CD8-positive, alpha-beta memory T cell (primary cell): ENCODE data around the gene NUDT16L1. TPM values are rescaled to one million over a fixed set of nuclear protein-coding genes. Genes with fewer than 3 reads are reported as not detected.

Experiments used
- CTCF ChIA-PET: fragments of 350-600 bp; sonication (Branson Sonifier 250); formaldehyde crosslinking; loops from one replicate; lab custom pipeline; 2021; ENCODE audit warnings: antibody characterized with exemption; lab: Charles Lee
- POLR2A ChIA-PET: fragments of 350-600 bp; sonication (Branson Sonifier 250); formaldehyde crosslinking; loops from one replicate; lab custom pipeline; 2021; ENCODE audit warnings: antibody characterized with exemption; lab: Charles Lee
- DNase-seq, 5 donors: peaks; one replicate each; pipeline versions ENCODE4 v3.0.0 to v3.0.0-alpha.2; 2020 to 2022; ENCODE audit warnings: mixed read lengths in 1 of 5
- H3K27ac ChIP-seq: one replicate; pipeline ENCODE4 v1.7.0; 2013; ENCODE audit warnings: low read depth, mild to moderate bottlenecking, low read length, moderate library complexity
- H3K27me3 ChIP-seq: 2 replicates; pipeline ENCODE4 v1.7.0; 2013; ENCODE audit warnings: low read length, mild to moderate bottlenecking; ENCODE audit not compliant: insufficient read depth, poor library complexity, severe bottlenecking
- H3K36me3 ChIP-seq: 2 replicates; pipeline ENCODE4 v1.7.0; 2013; ENCODE audit warnings: mild to moderate bottlenecking, low read length, moderate library complexity; ENCODE audit not compliant: insufficient read depth
- H3K4me1 ChIP-seq: 2 replicates; pipeline ENCODE4 v1.7.0; 2013; ENCODE audit warnings: mild to moderate bottlenecking, low read length, moderate library complexity; ENCODE audit not compliant: insufficient read depth
- H3K4me3 ChIP-seq: 2 replicates; pipeline ENCODE4 v1.7.0; 2013; ENCODE audit warnings: mild to moderate bottlenecking, low read length
- H3K9me3 ChIP-seq: 2 replicates; pipeline ENCODE4 v1.7.0; 2013; ENCODE audit warnings: mild to moderate bottlenecking, low read length
- H3K27ac Mint-ChIP-seq, 8 donors: one replicate each; pipeline ENCODE4 v1.8.0; 2020 to 2021; ENCODE audit warnings: mixed read lengths in 8 of 8, mild to moderate bottlenecking in 6 of 8, inconsistent platforms in 3 of 8, moderate library complexity in 3 of 8
- H3K27me3 Mint-ChIP-seq, 2 donors: one replicate each; pipeline ENCODE4 v1.8.0; 2020 to 2021; ENCODE audit warnings: mixed read lengths in 2 of 2, mild to moderate bottlenecking in 1 of 2, moderate library complexity in 1 of 2
- H3K36me3 Mint-ChIP-seq, 3 donors: one replicate each; pipeline ENCODE4 v1.8.0; 2020 to 2021; ENCODE audit warnings: mixed read lengths in 3 of 3, inconsistent platforms in 1 of 3, mild to moderate bottlenecking in 1 of 3
- H3K4me1 Mint-ChIP-seq, 3 donors: one replicate each; pipeline ENCODE4 v1.8.0; 2020 to 2021; ENCODE audit warnings: mixed read lengths in 3 of 3, inconsistent platforms in 1 of 3, mild to moderate bottlenecking in 1 of 3
- H3K4me3 Mint-ChIP-seq, 7 donors: one replicate each; pipeline ENCODE4 v1.8.0; 2020 to 2021; ENCODE audit warnings: mixed read lengths in 7 of 7, mild to moderate bottlenecking in 6 of 7, moderate library complexity in 4 of 7, inconsistent platforms in 2 of 7
- H3K9me3 Mint-ChIP-seq, 5 donors: one replicate each; pipeline ENCODE4 v1.8.0; 2020 to 2022; ENCODE audit warnings: mixed read lengths in 5 of 5, mild to moderate bottlenecking in 3 of 5, moderate library complexity in 2 of 5, inconsistent platforms in 1 of 5
- polyA plus RNA-seq: library from polyadenylated mRNA; unstranded; fragments of 300-500 nt; fragmentation: Illumina TruSeq; gene quantifications from one replicate; pipeline ENCODE4 v1.2.3, GENCODE V29; 2021
- total RNA-seq, 2 experiments: library from RNA; stranded (reverse); gene quantifications; one replicate each; pipeline ENCODE4 v1.2.3, GENCODE V29; 2021

Gene NUDT16L1
- total and polyA plus RNA-seq, 3 experiments from 2014 or later, result 40.6 to 89.2 (median 47.7) TPM

DNA sequence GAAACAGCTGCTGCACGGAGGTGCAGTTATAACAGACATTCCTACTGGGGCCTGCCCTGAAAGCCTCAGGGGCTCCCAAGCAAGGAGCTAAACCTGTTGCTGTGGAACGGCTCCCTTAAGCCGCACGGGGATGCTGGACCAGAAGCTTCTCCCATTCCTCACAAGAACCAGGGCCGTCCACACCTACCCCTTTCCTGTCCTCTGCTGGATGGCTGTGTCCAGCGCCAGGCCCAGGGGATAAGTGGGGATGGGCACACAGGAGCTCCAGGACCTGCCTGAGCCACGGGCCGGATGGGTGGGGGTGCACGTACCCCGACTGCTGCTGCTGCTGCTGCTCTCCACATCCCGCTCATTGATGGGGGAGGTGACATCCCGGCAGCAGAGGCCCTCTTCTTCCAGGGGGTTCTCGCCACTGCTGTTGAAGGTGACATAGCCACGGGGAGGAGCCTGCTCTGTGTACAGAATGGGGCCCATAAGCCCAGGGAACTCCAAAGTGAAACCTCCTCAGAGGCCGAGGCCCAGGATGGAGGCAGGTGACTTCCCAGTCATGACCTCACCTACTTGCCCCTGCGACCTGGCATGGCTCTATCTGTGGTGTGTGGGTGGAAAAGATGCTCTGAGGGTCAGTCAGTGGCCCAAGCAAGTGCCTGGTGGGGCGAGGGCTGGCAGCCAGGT lies 8.6 kb downstream of the NUDT16L1 start:
- no peaks in the 10 kb centered on the region for H3K9me3 ChIP-seq
- H3K27ac ChIP-seq, result no peak overlapping the region
- DNase-seq, result peak in 1 of 5 donors; percentile 27
- H3K36me3 Mint-ChIP-seq, result peaks cover 0 to 68% (median 13%) of the 10 kb centered on the region in 3 donors
- peaks cover 16% of the 10 kb centered on the region for H3K36me3 ChIP-seq
- H3K27me3 Mint-ChIP-seq, result no peaks in the 10 kb centered on the region
- peaks cover 4% of the 10 kb centered on the region for H3K4me1 ChIP-seq
- H3K27ac Mint-ChIP-seq, result peak overlapping the region in 2 of 8 donors; percentile 18 to 32
- no peak overlapping the region for H3K4me3 Mint-ChIP-seq
- H3K4me1 Mint-ChIP-seq, result peaks cover 0 to 14% (median 7%) of the 10 kb centered on the region in 3 donors
- no peaks in the 10 kb centered on the region for H3K27me3 ChIP-seq
- ChIA-PET POLR2A (interaction anchor here (0.6 kb wide), 1 partner anchor 38 kb away, joined by 5 read pairs; no protein-coding TSS in a partner anchor), CTCF (no interaction called here)
- no peaks in the 10 kb centered on the region for H3K9me3 Mint-ChIP-seq
- no peak overlapping the region for H3K4me3 ChIP-seq

DNA sequence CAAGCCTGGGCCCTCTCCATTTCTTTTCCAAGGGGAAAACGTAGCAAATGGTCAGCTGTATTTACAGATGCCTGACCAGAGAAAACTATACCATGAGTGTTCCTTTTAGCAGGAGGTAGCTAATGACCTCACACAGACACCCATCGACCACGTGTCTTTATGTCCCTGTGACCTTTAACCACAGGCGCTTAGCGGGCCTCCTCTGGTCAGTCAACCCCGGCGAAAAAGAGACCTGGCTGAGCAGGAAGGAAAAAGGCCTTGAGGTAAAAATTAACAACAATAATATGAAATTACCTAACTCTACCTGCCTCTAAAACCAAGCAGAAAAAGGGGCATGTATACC lies 9.1 kb downstream of the NUDT16L1 start:
- ChIA-PET CTCF (no interaction called here), POLR2A (no interaction called here)
- Mint-ChIP-seq H3K4me1 (peaks cover 0 to 14% (median 7%) of the 10 kb centered on the region in 3 donors), H3K27me3 (no peaks in the 10 kb centered on the region), H3K36me3 (peaks cover 0 to 67% (median 15%) of the 10 kb centered on the region in 3 donors), H3K27ac (peak overlapping the region in 1 of 8 donors; percentile 18), H3K4me3 (no peak overlapping the region), H3K9me3 (no peaks in the 10 kb centered on the region)
- Histone ChIP-seq H3K36me3 (peaks cover 16% of the 10 kb centered on the region), H3K27ac (no peak overlapping the region), H3K9me3 (no peaks in the 10 kb centered on the region), H3K4me3 (no peak overlapping the region), H3K27me3 (no peaks in the 10 kb centered on the region), H3K4me1 (peaks cover 4% of the 10 kb centered on the region)
- no peak for DNase-seq

DNA sequence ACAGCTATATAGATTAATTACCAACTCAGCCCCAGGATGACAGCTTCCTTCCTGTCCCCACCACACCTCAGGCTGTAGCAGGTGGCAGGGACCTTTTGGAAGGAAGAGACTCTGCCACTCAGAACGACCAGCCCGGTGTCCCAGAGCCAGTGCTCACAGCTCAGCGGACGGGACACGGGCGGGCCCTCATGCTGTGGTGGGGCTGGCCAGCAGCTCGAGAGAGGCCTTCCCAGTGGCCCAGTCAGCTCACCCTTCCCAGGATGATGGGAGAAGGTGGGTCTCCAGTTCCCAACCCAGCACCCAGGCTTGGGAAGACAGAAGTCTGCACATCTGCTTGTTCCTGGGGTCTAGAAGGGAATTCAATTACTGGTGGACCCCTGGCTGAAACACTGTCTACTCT lies 10.5 kb downstream of the NUDT16L1 start:
- H3K36me3 ChIP-seq, result peaks cover 15% of the 10 kb centered on the region
- H3K4me1 ChIP-seq, result peaks cover 4% of the 10 kb centered on the region
- Mint-ChIP-seq H3K4me1 (peaks cover 0 to 14% (median 7%) of the 10 kb centered on the region in 3 donors), H3K36me3 (peaks cover 0 to 67% (median 15%) of the 10 kb centered on the region in 3 donors), H3K27ac (peak overlapping the region in 1 of 8 donors; percentile 47), H3K27me3 (no peaks in the 10 kb centered on the region), H3K4me3 (no peak overlapping the region), H3K9me3 (no peaks in the 10 kb centered on the region)
- no peak overlapping the region for H3K4me3 ChIP-seq
- H3K9me3 ChIP-seq, result no peaks in the 10 kb centered on the region
- CTCF ChIA-PET, result interaction anchor here (0.7 to 1.4 kb wide), 2 partner anchors 9 to 85 kb away, joined by 3 read pairs; no protein-coding TSS in a partner anchor
- no peak overlapping the region for H3K27ac ChIP-seq
- POLR2A ChIA-PET, result no interaction called here
- peak in 1 of 5 donors; percentile 35 for DNase-seq
- H3K27me3 ChIP-seq, result no peaks in the 10 kb centered on the region

DNA sequence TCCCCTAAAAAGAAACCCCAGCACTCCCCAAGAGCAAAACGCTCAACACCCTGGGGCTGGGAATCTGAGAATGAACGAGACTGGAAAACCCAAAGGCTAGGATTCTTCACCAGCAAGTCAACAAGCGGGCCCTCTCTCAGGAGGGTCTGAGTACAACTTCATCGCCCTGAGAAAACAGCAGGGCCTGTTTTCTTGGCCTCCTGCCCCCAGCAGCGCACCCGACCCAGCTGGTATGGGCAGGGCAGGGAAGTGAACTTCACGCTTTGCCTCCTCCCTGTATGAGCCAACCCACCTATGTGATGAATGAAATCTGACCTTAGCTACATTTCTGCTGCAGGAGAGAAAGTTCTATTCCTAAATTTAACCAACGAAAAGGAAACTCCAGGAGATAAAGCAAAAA lies 11.1 kb downstream of the NUDT16L1 start:
- no peak overlapping the region for H3K27ac Mint-ChIP-seq
- POLR2A ChIA-PET, result no interaction called here

DNA sequence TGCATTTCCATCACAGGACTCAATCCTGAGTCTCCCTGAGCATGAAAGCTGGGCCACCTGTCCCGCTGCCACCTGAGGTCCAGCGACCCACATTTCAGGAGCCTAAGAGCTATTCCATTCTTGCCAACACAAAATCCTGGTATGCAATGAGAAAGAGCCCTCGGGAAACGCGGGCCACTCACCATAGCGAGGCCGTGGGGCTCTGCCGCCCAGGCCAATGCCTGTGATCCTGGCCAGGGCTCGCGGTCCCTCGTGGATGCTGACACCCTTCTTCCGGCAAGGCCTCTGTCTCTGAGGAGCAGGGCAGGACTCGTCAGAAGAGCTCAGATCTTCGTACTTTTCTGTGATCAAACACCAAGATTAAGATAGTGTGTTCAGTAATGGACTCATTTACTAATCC lies 11.6 kb downstream of the NUDT16L1 start:
- Histone ChIP-seq H3K4me1 (peaks cover 4% of the 10 kb centered on the region), H3K27ac (no peak overlapping the region), H3K4me3 (no peak overlapping the region), H3K36me3 (peaks cover 6% of the 10 kb centered on the region), H3K27me3 (no peaks in the 10 kb centered on the region), H3K9me3 (no peaks in the 10 kb centered on the region)
- peak overlapping the region in 1 of 8 donors; percentile 67 for H3K27ac Mint-ChIP-seq
- no peaks in the 10 kb centered on the region for H3K27me3 Mint-ChIP-seq
- no peaks in the 10 kb centered on the region for H3K9me3 Mint-ChIP-seq
- ChIA-PET POLR2A (no interaction called here), CTCF (no interaction called here)
- H3K4me1 Mint-ChIP-seq, result peaks cover 0 to 10% (median 2%) of the 10 kb centered on the region in 3 donors
- DNase-seq, result peak in 1 of 5 donors; percentile 15
- H3K36me3 Mint-ChIP-seq, result peaks cover 0 to 63% (median 12%) of the 10 kb centered on the region in 3 donors
- H3K4me3 Mint-ChIP-seq, result no peak overlapping the region

More for the DNA sequence above, 11.1 kb downstream of the NUDT16L1 start:
- H3K4me1 ChIP-seq, result peaks cover 4% of the 10 kb centered on the region
- no peaks in the 10 kb centered on the region for H3K27me3 ChIP-seq
- H3K27ac ChIP-seq, result no peak overlapping the region
- H3K9me3 Mint-ChIP-seq, result no peaks in the 10 kb centered on the region
- H3K4me3 ChIP-seq, result no peak overlapping the region
- DNase-seq, result no peak
- H3K4me1 Mint-ChIP-seq, result peaks cover 0 to 14% (median 6%) of the 10 kb centered on the region in 3 donors
- H3K27me3 Mint-ChIP-seq, result no peaks in the 10 kb centered on the region
- peaks cover 0 to 63% (median 14%) of the 10 kb centered on the region in 3 donors for H3K36me3 Mint-ChIP-seq
- no peak overlapping the region for H3K4me3 Mint-ChIP-seq
- no peaks in the 10 kb centered on the region for H3K9me3 ChIP-seq
- peaks cover 9% of the 10 kb centered on the region for H3K36me3 ChIP-seq
- CTCF ChIA-PET, result interaction anchor here (1.4 kb wide), 1 partner anchor 10 kb away, joined by 3 read pairs; no protein-coding TSS in a partner anchor

DNA sequence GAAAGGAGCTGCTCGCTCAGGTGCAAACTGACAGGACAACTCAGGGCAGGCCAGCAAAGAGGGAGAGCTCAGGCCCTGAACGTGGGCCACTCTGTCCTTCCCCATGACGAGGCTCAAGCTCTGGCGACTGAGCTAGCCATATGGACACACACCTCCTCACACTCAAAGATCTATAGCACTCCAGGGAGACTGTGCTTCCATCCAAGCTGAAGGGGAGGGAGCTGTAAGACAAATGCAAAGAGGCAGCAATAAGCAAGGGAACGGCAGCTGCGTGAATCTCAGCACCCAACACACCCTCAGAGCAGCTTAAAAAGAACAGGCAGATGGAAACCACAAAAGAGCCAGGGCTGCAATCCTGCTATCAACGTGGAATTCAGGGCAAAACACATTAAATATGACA lies 13.5 kb downstream of the NUDT16L1 start:
- peak overlapping the region in 2 of 8 donors; percentile 7 to 72 for H3K27ac Mint-ChIP-seq
- H3K36me3 Mint-ChIP-seq, result peaks cover 0 to 59% (median 15%) of the 10 kb centered on the region in 3 donors
- Histone ChIP-seq H3K27ac (no peak overlapping the region), H3K27me3 (no peaks in the 10 kb centered on the region), H3K36me3 (peaks cover 12% of the 10 kb centered on the region), H3K4me3 (no peak overlapping the region), H3K9me3 (no peaks in the 10 kb centered on the region), H3K4me1 (no peaks in the 10 kb centered on the region)
- POLR2A ChIA-PET, result interaction anchor here (0.7 kb wide), 1 partner anchor 46 kb away, joined by 17 read pairs; no protein-coding TSS in a partner anchor
- no peaks in the 10 kb centered on the region for H3K27me3 Mint-ChIP-seq
- no peaks in the 10 kb centered on the region for H3K9me3 Mint-ChIP-seq
- CTCF ChIA-PET, result interaction anchor here (1.2 kb wide), 1 partner anchor 11 kb away, joined by 4 read pairs; no protein-coding TSS in a partner anchor
- H3K4me1 Mint-ChIP-seq, result no peaks in the 10 kb centered on the region
- no peak for DNase-seq
- H3K4me3 Mint-ChIP-seq, result no peak overlapping the region

DNA sequence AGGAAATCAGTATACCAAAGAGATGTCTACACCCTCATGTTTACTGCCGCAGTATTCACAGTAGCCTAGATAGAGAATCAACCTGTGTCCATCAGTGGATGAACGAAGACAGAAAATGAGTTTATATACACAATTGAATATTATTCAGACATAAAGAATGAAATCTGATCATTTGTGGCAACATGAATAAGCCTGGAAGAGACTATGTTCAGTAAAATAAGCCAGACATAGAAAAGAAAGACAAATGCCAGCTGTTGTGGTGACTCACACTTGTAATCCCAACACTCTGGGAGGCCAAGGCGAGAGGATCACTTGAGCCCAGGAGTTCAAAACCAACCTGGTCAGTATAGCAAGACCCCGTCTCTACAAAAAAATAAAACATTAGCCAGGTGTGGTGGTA lies 16.1 kb downstream of the NUDT16L1 start:
- H3K4me3 Mint-ChIP-seq, result no peak overlapping the region
- H3K27ac Mint-ChIP-seq, result no peak overlapping the region

More for the DNA sequence above, 16.1 kb downstream of the NUDT16L1 start:
- no peak for DNase-seq
- no peaks in the 10 kb centered on the region for H3K9me3 ChIP-seq
- no peak overlapping the region for H3K4me3 ChIP-seq
- Mint-ChIP-seq H3K36me3 (peaks cover 0 to 63% (median 19%) of the 10 kb centered on the region in 3 donors), H3K4me1 (no peaks in the 10 kb centered on the region), H3K9me3 (no peaks in the 10 kb centered on the region), H3K27me3 (no peaks in the 10 kb centered on the region)
- H3K27ac ChIP-seq, result no peak overlapping the region
- no peaks in the 10 kb centered on the region for H3K4me1 ChIP-seq
- CTCF ChIA-PET, result interaction anchor here (1.2 to 1.4 kb wide), 2 partner anchors 11 to 25 kb away, joined by 3 to 4 read pairs; partner anchors contain the start of genes ANKS3 and DNAAF8
- POLR2A ChIA-PET, result interaction anchor here (0.7 kb wide), 1 partner anchor 142 kb away, joined by 6 read pairs; no protein-coding TSS in a partner anchor
- H3K36me3 ChIP-seq, result peaks cover 9% of the 10 kb centered on the region
- no peaks in the 10 kb centered on the region for H3K27me3 ChIP-seq
